H1 (cell line): Measurements from ENCODE around the gene MPPED2. TPM values are rescaled to one million over a fixed set of nuclear protein-coding genes. Genes with fewer than 3 reads are reported as not detected.

Source experiments
- CTCF ChIA-PET: fragments of 300-600 bp; sonication (Branson Sonifier 250); formaldehyde crosslinking; loops from one replicate; lab custom pipeline; 2021; ENCODE audit not compliant: partially characterized antibody; lab: Charles Lee
- POLR2A ChIA-PET: fragments of 300-600 bp; sonication (Branson Sonifier 250); formaldehyde crosslinking; loops from one replicate; lab custom pipeline; 2021; ENCODE audit warnings: inconsistent platforms; ENCODE audit not compliant: partially characterized antibody; lab: Charles Lee
- DNase-seq, 2 experiments: peaks; one replicate each; pipeline versions ENCODE4 v3.0.0 to v3.0.0-alpha.2; 2010 to 2022; ENCODE audit warnings: low spot score in 2 of 2, low read depth in 1 of 2, mixed read lengths in 1 of 2
- FAIRE-seq: peaks from 2 replicates; lab custom pipeline; 2011; peaks lifted over from hg19 to GRCh38; lab: Jason Lieb, UNC
- H2AFZ ChIP-seq: 2 replicates; pipeline ENCODE4 v1.8.1; 2012; ENCODE audit warnings: low read length, inconsistent platforms
- H2AK5ac ChIP-seq: 2 replicates; pipeline ENCODE4 v1.6.1; 2013; ENCODE audit warnings: low read depth, low read length
- H2BK120ac ChIP-seq: replicated peaks from 2 replicates; pipeline ENCODE3; 2013; ENCODE audit warnings: low read depth, low read length, inconsistent platforms
- H2BK12ac ChIP-seq: 2 replicates; pipeline ENCODE4 v1.6.1; 2013; ENCODE audit warnings: low read depth, low read length
- H2BK15ac ChIP-seq: 2 replicates; pipeline ENCODE4 v1.6.1; 2013; ENCODE audit warnings: low read length
- H2BK20ac ChIP-seq: 2 replicates; pipeline ENCODE4 v1.6.1; 2013; ENCODE audit warnings: low read length
- H2BK5ac ChIP-seq: 2 replicates; pipeline ENCODE4 v1.6.1; 2013; ENCODE audit warnings: low read depth, low read length
- H3K14ac ChIP-seq: 2 replicates; pipeline ENCODE4 v1.6.1; 2013; ENCODE audit warnings: inconsistent platforms; ENCODE audit not compliant: insufficient read length
- H3K18ac ChIP-seq: 2 replicates; pipeline ENCODE4 v1.6.1; 2013; ENCODE audit warnings: low read length; ENCODE audit errors: extremely low read depth
- H3K23ac ChIP-seq: 2 replicates; pipeline ENCODE4 v1.6.1; 2013; ENCODE audit warnings: inconsistent platforms; ENCODE audit not compliant: insufficient read length
- H3K23me2 ChIP-seq: 2 replicates; pipeline ENCODE4 v1.6.1; 2013; ENCODE audit warnings: low read depth, low read length
- H3K27ac ChIP-seq: 2 replicates; pipeline ENCODE4 v1.6.1; 2011; ENCODE audit warnings: low read depth, low read length, inconsistent platforms
- H3K27me3 ChIP-seq, 4 experiments: replicated peaks in 1 of 4; 1 replicate in 1 of 4; 2 replicates in 3 of 4; pipeline versions ENCODE4 v1.6.1 to v1.8.1; 2011 to 2013; ENCODE audit warnings: low read length in 3 of 4, mild to moderate bottlenecking in 3 of 4, inconsistent platforms in 2 of 4, mixed read lengths in 2 of 4, moderate library complexity in 1 of 4; ENCODE audit not compliant: control insufficient read depth in 3 of 4, insufficient read depth in 3 of 4; ENCODE audit errors: extremely low read depth in 1 of 4
- H3K36me3 ChIP-seq, 4 experiments: 2 replicates each; pipeline versions ENCODE4 v1.6.1 to v1.8.1; 2011 to 2013; ENCODE audit warnings: mild to moderate bottlenecking in 4 of 4, low read length in 3 of 4, moderate library complexity in 2 of 4, control low read depth in 1 of 4, inconsistent platforms in 1 of 4; ENCODE audit not compliant: insufficient read depth in 4 of 4, control insufficient read depth in 2 of 4
- H3K4ac ChIP-seq: replicated peaks from 2 replicates; pipeline ENCODE3; 2013; ENCODE audit warnings: low read length, low read depth, mixed read lengths, inconsistent platforms; ENCODE audit not compliant: insufficient read length
- H3K4me1 ChIP-seq, 4 experiments: replicated peaks in 1 of 4; 1 replicate in 1 of 4; 2 replicates in 3 of 4; pipeline versions ENCODE4 v1.6.1 to v1.8.1; 2011 to 2013; ENCODE audit warnings: low read length in 3 of 4, inconsistent platforms in 2 of 4, mixed read lengths in 1 of 4; ENCODE audit not compliant: insufficient read depth in 4 of 4, control insufficient read depth in 3 of 4
- H3K4me2 ChIP-seq, 2 experiments: 2 replicates each; pipeline versions ENCODE4 v1.6.1 to v1.8.1; 2011 to 2013; ENCODE audit warnings: low read depth in 2 of 2, low read length in 2 of 2, control low read depth in 1 of 2, inconsistent platforms in 1 of 2, mild to moderate bottlenecking in 1 of 2; ENCODE audit not compliant: insufficient read depth in 1 of 2
- H3K4me3 ChIP-seq, 4 experiments: fragments of 200-600, 300-600 bp in 1 of 4; sonication (generic), shearing (Covaris generic), sonication (Bioruptor Twin) in 1 of 4; 2 replicates each; pipeline versions ENCODE4 v1.5.1 to v1.8.1; 2011 to 2016; ENCODE audit warnings: low read length in 4 of 4, low read depth in 3 of 4, control low read depth in 2 of 4, inconsistent platforms in 2 of 4, mild to moderate bottlenecking in 2 of 4, mixed read lengths in 1 of 4, moderate library complexity in 1 of 4; ENCODE audit not compliant: insufficient read depth in 2 of 4; ENCODE audit errors: extremely low read depth in 1 of 4
- H3K56ac ChIP-seq: replicated peaks from 2 replicates; pipeline ENCODE3; 2013; ENCODE audit warnings: low read depth, mild to moderate bottlenecking, mixed read lengths, low read length, inconsistent platforms; ENCODE audit not compliant: insufficient read length
- H3K79me1 ChIP-seq: 2 replicates; pipeline ENCODE4 v1.6.1; 2013; ENCODE audit warnings: low read depth, low read length, control low read depth
- H3K79me2 ChIP-seq, 2 experiments: 2 replicates each; pipeline versions ENCODE4 v1.6.1 to v1.8.1; 2012 to 2013; ENCODE audit warnings: low read length in 2 of 2, mild to moderate bottlenecking in 2 of 2, inconsistent platforms in 1 of 2; ENCODE audit not compliant: insufficient read depth in 2 of 2, control insufficient read depth in 1 of 2
- H3K9ac ChIP-seq, 4 experiments: replicated peaks in 1 of 4; 1 replicate in 1 of 4; 2 replicates in 3 of 4; pipeline versions ENCODE4 v1.6.1 to v1.8.1; 2011 to 2013; ENCODE audit warnings: low read depth in 3 of 4, low read length in 3 of 4, control low read depth in 2 of 4, mild to moderate bottlenecking in 2 of 4, moderate library complexity in 2 of 4, inconsistent platforms in 1 of 4; ENCODE audit errors: extremely low read depth in 1 of 4
- H3K9me3 ChIP-seq, 2 experiments: 2 replicates each; pipeline versions ENCODE4 v1.6.1 to v1.8.1; 2012 to 2013; ENCODE audit warnings: mild to moderate bottlenecking in 2 of 2, moderate library complexity in 2 of 2, control low read depth in 1 of 2, inconsistent platforms in 1 of 2, low read depth in 1 of 2, low read length in 1 of 2, mixed read lengths in 1 of 2; ENCODE audit not compliant: insufficient read depth in 2 of 2
- H4K20me1 ChIP-seq, 2 experiments: replicated peaks in 1 of 2; 2 replicates each; pipeline versions ENCODE3 to v1.8.1; 2011 to 2013; ENCODE audit warnings: inconsistent platforms in 2 of 2, low read length in 2 of 2, mild to moderate bottlenecking in 1 of 2; ENCODE audit not compliant: insufficient read depth in 2 of 2, control insufficient read depth in 1 of 2
- H4K5ac ChIP-seq: 2 replicates; pipeline ENCODE4 v1.6.1; 2013; ENCODE audit warnings: low read length, low read depth, mixed read lengths, inconsistent platforms; ENCODE audit not compliant: insufficient read length
- H4K8ac ChIP-seq: 2 replicates; pipeline ENCODE4 v1.8.0; 2013; ENCODE audit warnings: mild to moderate bottlenecking, moderate library complexity, low read length, inconsistent platforms; ENCODE audit not compliant: insufficient read depth; ENCODE audit errors: extremely low read depth
- H4K91ac ChIP-seq: replicated peaks from 2 replicates; pipeline ENCODE3; 2013; ENCODE audit warnings: low read length, mixed read lengths, inconsistent platforms; ENCODE audit not compliant: insufficient read length
- CHD1 ChIP-seq: IDR thresholded peaks from 2 replicates; pipeline ENCODE4 v1.6.1; 2012; ENCODE audit warnings: low read depth, low read length, improper control_type of control experiment
- CREB1 ChIP-seq: IDR thresholded peaks from 2 replicates; pipeline ENCODE4 v1.6.1; 2012; ENCODE audit warnings: inconsistent platforms
- EGR1 ChIP-seq: IDR thresholded peaks from 2 replicates; pipeline ENCODE4 v1.6.1; 2011; ENCODE audit warnings: low read depth, low read length, borderline replicate concordance
- FOSL1 ChIP-seq: IDR thresholded peaks from 2 replicates; pipeline ENCODE4 v1.6.1; 2011; ENCODE audit warnings: mild to moderate bottlenecking, low read depth, low read length, moderate library complexity; ENCODE audit not compliant: insufficient read depth
- HDAC6 ChIP-seq: IDR thresholded peaks from one replicate; pipeline ENCODE4 v1.7.1; 2012; ENCODE audit warnings: low read depth, mild to moderate bottlenecking, inconsistent platforms, low read length, moderate library complexity
- JUN ChIP-seq: IDR thresholded peaks from 2 replicates; pipeline ENCODE4 v1.6.1; 2011; ENCODE audit warnings: low read depth, mild to moderate bottlenecking, improper control_type of control experiment, low read length
- JUND ChIP-seq: IDR thresholded peaks from 2 replicates; pipeline ENCODE4 v1.6.1; 2011; ENCODE audit warnings: mild to moderate bottlenecking, improper control_type of control experiment, low read length
- KDM5A ChIP-seq: fragments of 200-600 bp; IDR thresholded peaks from 2 replicates; pipeline ENCODE4 v1.7.1; 2012; ENCODE audit warnings: mild to moderate bottlenecking, low read length, inconsistent platforms, mixed read lengths
- NANOG ChIP-seq: IDR thresholded peaks from 2 replicates; pipeline ENCODE4 v1.6.1; 2011; ENCODE audit warnings: low read length, low read depth, mild to moderate bottlenecking, inconsistent platforms; ENCODE audit not compliant: insufficient read depth, poor library complexity, severe bottlenecking
- NRF1 ChIP-seq: IDR thresholded peaks from 2 replicates; pipeline ENCODE4 v1.6.1; 2011; ENCODE audit warnings: mild to moderate bottlenecking, low read depth, low read length, improper control_type of control experiment
- RXRA ChIP-seq: IDR thresholded peaks from 2 replicates; pipeline ENCODE4 v1.6.1; 2011; ENCODE audit warnings: low read depth, mild to moderate bottlenecking, low read length, moderate library complexity; ENCODE audit not compliant: insufficient read depth
- SIN3A ChIP-seq, 2 experiments: IDR thresholded peaks in 1 of 2; conservative IDR thresholded peaks in 1 of 2; 2 replicates each; pipeline ENCODE4 v1.6.1; 2011 to 2012; ENCODE audit warnings: low read length in 2 of 2, improper control_type of control experiment in 1 of 2, low read depth in 1 of 2, mild to moderate bottlenecking in 1 of 2
- TAF7 ChIP-seq: optimal IDR thresholded peaks from 2 replicates; pipeline ENCODE3; 2011; ENCODE audit warnings: low read depth, mild to moderate bottlenecking, inconsistent platforms, low read length, moderate library complexity, borderline replicate concordance
- TEAD4 ChIP-seq: IDR thresholded peaks from 2 replicates; pipeline ENCODE4 v1.6.1; 2012; ENCODE audit warnings: low read depth, low read length, inconsistent platforms, mixed read lengths
- WGBS, 2 experiments: shearing (Covaris generic) in 1 of 2; methylation state at CpG; one replicate each; pipeline versions ENCODE4 v1.1.6 to v1.1.7; 2013 to 2015; ENCODE audit warnings: low lambda C conversion rate in 2 of 2, mixed read lengths in 2 of 2, inconsistent platforms in 1 of 2, low coverage in 1 of 2, missing lambda C conversion rate in 1 of 2; ENCODE audit not compliant: insufficient replicate concordance in 2 of 2, insufficient coverage in 1 of 2, insufficient read length in 1 of 2; ENCODE audit errors: extremely low coverage in 1 of 2, missing lambda C conversion rate in 1 of 2; 5-methylcytosine and 5-hydroxymethylcytosine counted together
- polyA plus RNA-seq, 7 experiments: library from polyadenylated mRNA; depleted of rRNA in 3 of 7; stranded (reverse) in 5 of 7; unstranded in 2 of 7; fragments of >200 nt in 5 of 7; fragments of 200-250 nt in 2 of 7; gene quantifications; 1 replicate in 5 of 7; 2 replicates in 1 of 7; 4 replicates in 1 of 7; pipeline versions ENCODE4 v1.2.1 to v1.2.3, GENCODE V29; 2011 to 2013; ENCODE audit warnings: missing spikeins in 2 of 7, mixed read lengths in 2 of 7
- total RNA-seq: library from RNA; stranded (reverse); fragmentation: NEBNext Ultra II Directional; extraction: Animal tissue kit (Norgen Biotek cat#: 25700); gene quantifications from 2 replicates; pipeline ENCODE4 v1.2.1, GENCODE V29; 2021
- TF ChIP-seq, protein P1 (sequence below): IDR thresholded peaks from 2 replicates; pipeline ENCODE4 v1.6.1; 2012; ENCODE audit warnings: inconsistent platforms

MPPED2 gene
- total and polyA plus RNA-seq, 2 of the 8 experiments (the other 6 are each of a cell fraction or from before 2014, with no cell fraction given) = 1.3 to 3.5 TPM

DNA sequence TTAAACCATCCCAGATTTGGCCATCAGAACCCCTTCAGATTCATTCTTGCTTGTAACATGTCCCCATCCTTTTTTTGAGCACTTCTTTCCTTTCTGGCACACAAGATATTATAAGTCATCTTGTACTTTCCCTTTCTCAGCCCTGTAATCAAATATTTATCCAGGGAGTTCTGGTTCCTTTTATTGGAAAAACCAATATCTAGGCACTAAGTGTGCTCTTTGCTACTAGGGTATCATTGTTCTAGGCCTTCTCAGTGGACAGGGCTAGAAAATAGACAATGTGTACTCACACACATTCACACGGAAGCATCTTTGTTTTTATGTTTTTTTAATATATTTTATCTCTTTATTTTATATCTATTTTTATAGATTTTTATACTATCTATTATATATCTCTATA is 216.0 kb downstream of the MPPED2 start:
- DNase-seq = no peak
- no peak for FAIRE-seq
- WGBS, 2 experiments = 89% methylated on average over 1 of the region's 1 CpG; no CpG with 5 or more reads in 1 of the 2 experiments
- no peak overlapping the region for H4K91ac ChIP-seq
- H3K9me3 ChIP-seq = no peaks in the 10 kb centered on the region
- no peak overlapping the region for H3K4me2 ChIP-seq
- ChIA-PET POLR2A (no interaction called here), CTCF (no interaction called here)
- H3K79me2 ChIP-seq = no peaks in the 10 kb centered on the region
- H3K4me1 ChIP-seq = no peaks in the 10 kb centered on the region; a peak in 1 of 7 replicates
- H2BK15ac ChIP-seq = no peak overlapping the region
- no peak overlapping the region for H2BK5ac ChIP-seq
- no peak overlapping the region for H2AK5ac ChIP-seq
- H3K14ac ChIP-seq = no peak overlapping the region
- H3K23ac ChIP-seq = no peak overlapping the region
- no peak overlapping the region for H2BK20ac ChIP-seq
- no peaks in the 10 kb centered on the region for H4K20me1 ChIP-seq
- H2BK12ac ChIP-seq = no peak overlapping the region
- no peak overlapping the region for H3K9ac ChIP-seq
- H3K4ac ChIP-seq = no peak overlapping the region
- H3K27ac ChIP-seq = no peak overlapping the region
- no peaks in the 10 kb centered on the region for H3K23me2 ChIP-seq
- no peak overlapping the region for H3K56ac ChIP-seq
- no peak overlapping the region for H3K4me3 ChIP-seq
- no peak overlapping the region for H2AFZ ChIP-seq
- H4K8ac ChIP-seq = no peak overlapping the region
- no peak overlapping the region for H4K5ac ChIP-seq
- no peaks in the 10 kb centered on the region for H3K79me1 ChIP-seq
- no peak overlapping the region for H2BK120ac ChIP-seq
- no peak overlapping the region for H3K18ac ChIP-seq
- no peaks in the 10 kb centered on the region for H3K27me3 ChIP-seq
- H3K36me3 ChIP-seq = no peaks in the 10 kb centered on the region
- TF ChIP-seq CHD1 (no peak), SIN3A (conservative IDR thresholded peaks at IDR 0.05 in 1 of 2, IDR thresholded peaks at IDR 0.05 in 1 of 2; ENCODE audit: low read depth in 1 of 2, low read length in 2 of 2) (no peak), EGR1 (no peak), NANOG (no peak), NRF1 (no peak), TAF7 (no peak), HDAC6 (no peak), TEAD4 (no peak), CREB1 (no peak), FOSL1 (no peak), RXRA (no peak), JUN (no peak), KDM5A (no peak), JUND (no peak)
- TF ChIP-seq, protein P1, sequence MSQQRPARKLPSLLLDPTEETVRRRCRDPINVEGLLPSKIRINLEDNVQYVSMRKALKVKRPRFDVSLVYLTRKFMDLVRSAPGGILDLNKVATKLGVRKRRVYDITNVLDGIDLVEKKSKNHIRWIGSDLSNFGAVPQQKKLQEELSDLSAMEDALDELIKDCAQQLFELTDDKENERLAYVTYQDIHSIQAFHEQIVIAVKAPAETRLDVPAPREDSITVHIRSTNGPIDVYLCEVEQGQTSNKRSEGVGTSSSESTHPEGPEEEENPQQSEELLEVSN = no peak
